GM23338 (cell line): ENCODE measurements around the gene METTL4. TPM values are rescaled to one million over a fixed set of nuclear protein-coding genes. Genes with fewer than 3 reads are reported as not detected.

ENCODE experiments used
- ATAC-seq: fragments of 200-7000 bp; cut with Tn5 transposase; 3 replicates; pipeline ENCODE4 v1.9.1; 2020
- DNase-seq: peaks from one replicate; pipeline ENCODE4 v3.0.0-alpha.2; 2015; ENCODE audit warnings: low spot score
- H2AFZ ChIP-seq: fragments of 200-600 bp; sonication (generic); 2 replicates; pipeline ENCODE4 v1.8.0; 2016; ENCODE audit warnings: antibody characterized with exemption, mild to moderate bottlenecking, moderate library complexity
- H3F3A ChIP-seq: fragments of 200-600 bp; sonication (generic); replicated peaks from 2 replicates; pipeline ENCODE4 v1.8.0; 2017; ENCODE audit warnings: antibody characterized with exemption, mixed run types, low read depth
- H3K27ac ChIP-seq: fragments of 200-600 bp; sonication (generic); 2 replicates; pipeline ENCODE4 v1.6.1; 2016; ENCODE audit warnings: low read depth
- H3K27me3 ChIP-seq: fragments of 200-600 bp; sonication (generic); 2 replicates; pipeline ENCODE4 v1.8.0; 2016; ENCODE audit warnings: mild to moderate bottlenecking, mixed run types, moderate library complexity; ENCODE audit not compliant: insufficient read depth
- H3K36me3 ChIP-seq: fragments of 200-600 bp; sonication (generic); 2 replicates; pipeline ENCODE4 v1.8.0; 2016; ENCODE audit warnings: mild to moderate bottlenecking; ENCODE audit not compliant: insufficient read depth
- H3K4me1 ChIP-seq: fragments of 200-600 bp; sonication (generic); 2 replicates; pipeline ENCODE4 v1.8.0; 2016; ENCODE audit warnings: mild to moderate bottlenecking, moderate library complexity; ENCODE audit not compliant: insufficient read depth
- H3K4me2 ChIP-seq: fragments of 200-600 bp; sonication (generic); 2 replicates; pipeline ENCODE4 v1.7.1; 2017; ENCODE audit warnings: mixed run types
- H3K4me3 ChIP-seq: fragments of 200-600 bp; sonication (generic); 2 replicates; pipeline ENCODE4 v1.6.1; 2016; ENCODE audit warnings: mixed run types
- H3K79me2 ChIP-seq: fragments of 200-600 bp; sonication (generic); replicated peaks from 2 replicates; pipeline ENCODE4 v1.8.0; 2017; ENCODE audit warnings: mild to moderate bottlenecking; ENCODE audit not compliant: insufficient read depth
- H3K9me2 ChIP-seq: fragments of 200-600 bp; sonication (generic); 2 replicates; pipeline ENCODE4 v1.8.0; 2017; ENCODE audit not compliant: insufficient read depth
- H4K20me1 ChIP-seq: fragments of 200-600 bp; sonication (generic); replicated peaks from 2 replicates; pipeline ENCODE4 v1.8.0; 2017; ENCODE audit warnings: mild to moderate bottlenecking; ENCODE audit not compliant: insufficient read depth
- H3K27ac Mint-ChIP-seq: 2 replicates; pipeline ENCODE4 v1.8.0; 2020; ENCODE audit warnings: inconsistent platforms, mild to moderate bottlenecking, moderate library complexity, mixed read lengths
- H3K27me3 Mint-ChIP-seq: 3 replicates; pipeline ENCODE4 v1.8.0; 2022; ENCODE audit warnings: low read depth, mild to moderate bottlenecking, moderate library complexity, mixed read lengths, inconsistent platforms; ENCODE audit not compliant: insufficient read depth, poor library complexity
- H3K36me3 Mint-ChIP-seq: 3 replicates; pipeline ENCODE4 v1.8.0; 2021; ENCODE audit warnings: low read depth, mild to moderate bottlenecking, inconsistent platforms, moderate library complexity, mixed read lengths
- H3K4me1 Mint-ChIP-seq: 3 replicates; pipeline ENCODE4 v1.8.0; 2020; ENCODE audit warnings: mild to moderate bottlenecking, inconsistent platforms, mixed read lengths
- H3K4me3 Mint-ChIP-seq: 3 replicates; pipeline ENCODE4 v1.8.0; 2021; ENCODE audit warnings: moderate library complexity, mild to moderate bottlenecking, inconsistent platforms, mixed read lengths
- H3K9me3 Mint-ChIP-seq: 3 replicates; pipeline ENCODE4 v1.8.0; 2020; ENCODE audit warnings: moderate library complexity, mild to moderate bottlenecking, inconsistent platforms, mixed read lengths
- CREB1 ChIP-seq: fragments of 250-450 bp; sonication (Bioruptor Pico); IDR thresholded peaks from 2 replicates; pipeline ENCODE4 v1.5.0; 2020; ENCODE audit warnings: low read depth, mild to moderate bottlenecking, moderate library complexity
- EZH2 ChIP-seq: fragments of 200-600 bp; sonication (generic); IDR thresholded peaks from one replicate; pipeline ENCODE4 v1.8.0; 2017; ENCODE audit warnings: antibody characterized with exemption, mild to moderate bottlenecking, low read depth; ENCODE audit not compliant: unreplicated experiment
- EZH2phosphoT487 ChIP-seq: fragments of 200-600 bp; sonication (generic); IDR thresholded peaks from one replicate; pipeline ENCODE4 v1.8.1; 2018; ENCODE audit warnings: antibody characterized with exemption; ENCODE audit not compliant: unreplicated experiment
- JUNB ChIP-seq: IDR thresholded peaks from one replicate; pipeline ENCODE4 v1.6.1; 2016; ENCODE audit warnings: antibody characterized with exemption; ENCODE audit not compliant: unreplicated experiment
- NANOG ChIP-seq: IDR thresholded peaks from 2 replicates; pipeline ENCODE4 v1.6.1; 2016; ENCODE audit warnings: antibody characterized with exemption, borderline replicate concordance
- POLR2AphosphoS5 ChIP-seq: IDR thresholded peaks from 2 replicates; pipeline ENCODE4 v1.6.1; 2016; ENCODE audit warnings: antibody characterized with exemption, low read depth
- REST ChIP-seq: IDR thresholded peaks from one replicate; pipeline ENCODE4 v1.6.1; 2018; ENCODE audit warnings: antibody characterized with exemption; ENCODE audit not compliant: unreplicated experiment
- STAT1 ChIP-seq: IDR thresholded peaks from one replicate; pipeline ENCODE4 v1.6.1; 2016; ENCODE audit warnings: antibody characterized with exemption; ENCODE audit not compliant: unreplicated experiment
- ZNF114 ChIP-seq: fragments of 250-450 bp; sonication (Bioruptor Pico); IDR thresholded peaks from 2 replicates; pipeline ENCODE4 v1.5.0; 2020; ENCODE audit warnings: mild to moderate bottlenecking, moderate library complexity
- ZNF331 ChIP-seq: fragments of 250-450 bp; sonication (Bioruptor Pico); IDR thresholded peaks from 2 replicates; pipeline ENCODE4 v1.5.0; 2020; ENCODE audit warnings: low read depth, mild to moderate bottlenecking, moderate library complexity
- ZNF462 ChIP-seq: fragments of 250-450 bp; sonication (Bioruptor Pico); IDR thresholded peaks from 2 replicates; pipeline ENCODE4 v1.5.0; 2020; ENCODE audit warnings: mild to moderate bottlenecking, moderate library complexity
- polyA plus RNA-seq: library from polyadenylated mRNA; unstranded; fragments of >200 nt; fragmentation: Nextera tagmentation; extraction: Ambion mirVana; gene quantifications from 2 replicates; pipeline ENCODE4 v1.2.1, GENCODE V29; 2016
- total RNA-seq: library from RNA; depleted of rRNA; stranded (reverse); fragments of >200 nt; shearing (Covaris generic); gene quantifications from 2 replicates; pipeline ENCODE4 v1.2.3, GENCODE V29; 2014
- TF ChIP-seq, protein P1 (sequence below): IDR thresholded peaks from 2 replicates; pipeline ENCODE4 v1.6.1; 2016; ENCODE audit warnings: antibody characterized with exemption
- TF ChIP-seq, protein P2 (sequence below), 2 experiments: fragments of 200-600 bp in 1 of 2; sonication (generic) in 1 of 2; conservative IDR thresholded peaks; 2 replicates each; pipeline versions ENCODE4 v1.5.1 to v1.6.1; 2016 to 2017; ENCODE audit warnings: antibody characterized with exemption in 2 of 2, low read depth in 2 of 2, mild to moderate bottlenecking in 2 of 2, moderate library complexity in 1 of 2

The METTL4 gene
- total and polyA plus RNA-seq, 2 experiments from 2014 or later = 11.9 to 14.9 TPM

DNA sequence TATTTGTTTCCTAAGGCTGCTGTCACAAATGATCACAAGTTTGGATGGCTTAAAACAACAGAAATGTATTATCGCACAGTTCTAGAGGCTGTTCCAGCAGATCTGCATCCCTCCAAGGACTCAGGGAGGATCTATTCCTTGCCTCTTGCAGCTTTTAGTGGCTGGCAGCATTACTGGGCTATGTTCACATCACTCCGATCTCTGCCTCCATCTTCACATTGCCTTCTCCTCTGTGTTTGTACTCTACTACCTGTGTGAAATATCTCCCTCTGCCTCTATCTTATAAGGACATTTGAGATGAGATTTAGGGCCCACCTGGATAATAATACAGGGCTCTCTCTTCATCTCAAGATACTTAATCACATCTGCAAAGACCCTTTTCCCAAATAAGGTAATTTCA lies 19.0 kb upstream of the METTL4 start:
- no peaks in the 10 kb centered on the region for H3K4me1 Mint-ChIP-seq
- TF ChIP-seq REST (no peak), JUNB (no peak), ZNF462 (CRISPR knock-in tag) (no peak), NANOG (no peak), EZH2phosphoT487 (no peak), POLR2AphosphoS5 (no peak), CREB1 (CRISPR knock-in tag) (no peak), STAT1 (no peak), EZH2 (no peak), ZNF331 (no peak), ZNF114 (CRISPR knock-in tag) (no peak)
- TF ChIP-seq, protein P1, sequence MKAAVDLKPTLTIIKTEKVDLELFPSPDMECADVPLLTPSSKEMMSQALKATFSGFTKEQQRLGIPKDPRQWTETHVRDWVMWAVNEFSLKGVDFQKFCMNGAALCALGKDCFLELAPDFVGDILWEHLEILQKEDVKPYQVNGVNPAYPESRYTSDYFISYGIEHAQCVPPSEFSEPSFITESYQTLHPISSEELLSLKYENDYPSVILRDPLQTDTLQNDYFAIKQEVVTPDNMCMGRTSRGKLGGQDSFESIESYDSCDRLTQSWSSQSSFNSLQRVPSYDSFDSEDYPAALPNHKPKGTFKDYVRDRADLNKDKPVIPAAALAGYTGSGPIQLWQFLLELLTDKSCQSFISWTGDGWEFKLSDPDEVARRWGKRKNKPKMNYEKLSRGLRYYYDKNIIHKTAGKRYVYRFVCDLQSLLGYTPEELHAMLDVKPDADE = no peak
- TF ChIP-seq, protein P2, sequence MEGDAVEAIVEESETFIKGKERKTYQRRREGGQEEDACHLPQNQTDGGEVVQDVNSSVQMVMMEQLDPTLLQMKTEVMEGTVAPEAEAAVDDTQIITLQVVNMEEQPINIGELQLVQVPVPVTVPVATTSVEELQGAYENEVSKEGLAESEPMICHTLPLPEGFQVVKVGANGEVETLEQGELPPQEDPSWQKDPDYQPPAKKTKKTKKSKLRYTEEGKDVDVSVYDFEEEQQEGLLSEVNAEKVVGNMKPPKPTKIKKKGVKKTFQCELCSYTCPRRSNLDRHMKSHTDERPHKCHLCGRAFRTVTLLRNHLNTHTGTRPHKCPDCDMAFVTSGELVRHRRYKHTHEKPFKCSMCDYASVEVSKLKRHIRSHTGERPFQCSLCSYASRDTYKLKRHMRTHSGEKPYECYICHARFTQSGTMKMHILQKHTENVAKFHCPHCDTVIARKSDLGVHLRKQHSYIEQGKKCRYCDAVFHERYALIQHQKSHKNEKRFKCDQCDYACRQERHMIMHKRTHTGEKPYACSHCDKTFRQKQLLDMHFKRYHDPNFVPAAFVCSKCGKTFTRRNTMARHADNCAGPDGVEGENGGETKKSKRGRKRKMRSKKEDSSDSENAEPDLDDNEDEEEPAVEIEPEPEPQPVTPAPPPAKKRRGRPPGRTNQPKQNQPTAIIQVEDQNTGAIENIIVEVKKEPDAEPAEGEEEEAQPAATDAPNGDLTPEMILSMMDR (conservative IDR thresholded peaks at IDR 0.05; ENCODE audit: low read depth in 2 of 2) = no peak
- H3K4me3 Mint-ChIP-seq = no peak overlapping the region
- peaks cover 59% of the 10 kb centered on the region for H3K36me3 Mint-ChIP-seq
- H3K9me3 Mint-ChIP-seq = no peaks in the 10 kb centered on the region
- H3K27me3 Mint-ChIP-seq = no peaks in the 10 kb centered on the region
- Histone ChIP-seq H2AFZ (no peak overlapping the region), H3K4me1 (no peaks in the 10 kb centered on the region), H4K20me1 (peaks cover 6% of the 10 kb centered on the region; the same call in 1 of the 2 replicates), H3K27ac (no peak overlapping the region), H3K9me2 (no peaks in the 10 kb centered on the region), H3K4me2 (no peak overlapping the region), H3F3A (no peaks in the 10 kb centered on the region), H3K79me2 (no peaks in the 10 kb centered on the region), H3K27me3 (no peaks in the 10 kb centered on the region), H3K4me3 (no peak overlapping the region), H3K36me3 (peaks cover 64% of the 10 kb centered on the region)
- ATAC-seq (no peak), DNase-seq (no peak)
- H3K27ac Mint-ChIP-seq = no peak overlapping the region; the same call in 1 of the 2 replicates
